GM12878 (cell line): ENCODE measurements around the gene MAN1A1. TPM values are rescaled to one million over a fixed set of nuclear protein-coding genes. Genes with fewer than 3 reads are reported as not detected.

Experiments
- CEBPB ChIP-seq, 2 experiments: fragments of 150-350 bp in 1 of 2; IDR thresholded peaks; 2 replicates each; pipeline ENCODE4 v1.6.1; 2012 to 2014; ENCODE audit warnings: low read depth in 2 of 2, low read length in 2 of 2, borderline replicate concordance in 1 of 2, inconsistent platforms in 1 of 2
- EGR1 ChIP-seq, 2 experiments: IDR thresholded peaks; 1 replicate in 1 of 2; 2 replicates in 1 of 2; pipeline ENCODE4 v1.6.1; 2011 to 2012; ENCODE audit warnings: low read depth in 2 of 2, low read length in 2 of 2, borderline replicate concordance in 1 of 2, mild to moderate bottlenecking in 1 of 2, moderate library complexity in 1 of 2
- IKZF2 ChIP-seq, 2 experiments: fragments of 450-650 bp; IDR thresholded peaks; 2 replicates each; pipeline ENCODE4 v1.6.1; 2017; ENCODE audit warnings: mild to moderate bottlenecking in 2 of 2, moderate library complexity in 2 of 2
- NR2F1 ChIP-seq: fragments of 450-650 bp; conservative IDR thresholded peaks from 2 replicates; pipeline ENCODE4 v1.6.1; 2017; ENCODE audit warnings: mild to moderate bottlenecking
- POLR2A ChIP-seq: IDR thresholded peaks from 2 replicates; pipeline ENCODE4 v1.6.1; 2011; ENCODE audit warnings: low read depth, mild to moderate bottlenecking, low read length
- SMAD5 ChIP-seq: IDR thresholded peaks from 2 replicates; pipeline ENCODE4 v1.6.1; 2016; ENCODE audit warnings: antibody characterized with exemption, low read depth
- SMC3 ChIP-seq: IDR thresholded peaks from 2 replicates; pipeline ENCODE4 v1.6.1; 2011; ENCODE audit warnings: low read length, improper control_type of control experiment, borderline replicate concordance
- SREBF1 ChIP-seq: IDR thresholded peaks from 2 replicates; pipeline ENCODE4 v1.6.1; 2012; ENCODE audit warnings: mild to moderate bottlenecking, low read length
- polyA plus RNA-seq, 11 experiments: library from polyadenylated mRNA; depleted of rRNA in 4 of 11; unstranded in 6 of 11; stranded (reverse) in 5 of 11; fragments of >200 nt; fragmentation: Nextera tagmentation in 4 of 11; fragmentation: Illumina TruSeq in 1 of 11; extraction: Ambion mirVana in 4 of 11; extraction: Trizol in 1 of 11; gene quantifications; 1 replicate in 1 of 11; 2 replicates in 10 of 11; pipeline versions ENCODE4 v1.2.1 to v1.2.3, GENCODE V29; 2011 to 2016; ENCODE audit warnings: inconsistent platforms in 2 of 11, missing spikeins in 2 of 11, low read depth in 1 of 11
- total RNA-seq, 4 experiments: library from RNA; depleted of rRNA in 3 of 4; stranded (reverse); fragments of >200 nt in 3 of 4; fragmentation: Illumina TruSeq in 1 of 4; extraction: Trizol in 1 of 4; gene quantifications; 2 replicates each; pipeline versions ENCODE4 v1.2.1 to v1.2.3, GENCODE V29; 2013 to 2021
- TF ChIP-seq, protein P1 (sequence below): fragments of 450-650 bp; IDR thresholded peaks from 2 replicates; pipeline ENCODE4 v1.6.1; 2018; ENCODE audit warnings: mild to moderate bottlenecking, low read depth, moderate library complexity; ENCODE audit not compliant: partially characterized antibody
- TF ChIP-seq, protein P2 (sequence below): fragments of 450-650 bp; IDR thresholded peaks from 2 replicates; pipeline ENCODE4 v1.6.1; 2017; ENCODE audit warnings: mild to moderate bottlenecking, moderate library complexity
- TF ChIP-seq, protein P3 (sequence below): fragments of 450-650 bp; conservative IDR thresholded peaks from 2 replicates; pipeline ENCODE4 v1.6.1; 2017; ENCODE audit warnings: mild to moderate bottlenecking, moderate library complexity

Gene MAN1A1
- total and polyA plus RNA-seq, 10 of the 15 experiments (the other 5 are each of a cell fraction or from before 2014, with no cell fraction given), result 5.4 to 28.1 (median 19.5) TPM

DNA sequence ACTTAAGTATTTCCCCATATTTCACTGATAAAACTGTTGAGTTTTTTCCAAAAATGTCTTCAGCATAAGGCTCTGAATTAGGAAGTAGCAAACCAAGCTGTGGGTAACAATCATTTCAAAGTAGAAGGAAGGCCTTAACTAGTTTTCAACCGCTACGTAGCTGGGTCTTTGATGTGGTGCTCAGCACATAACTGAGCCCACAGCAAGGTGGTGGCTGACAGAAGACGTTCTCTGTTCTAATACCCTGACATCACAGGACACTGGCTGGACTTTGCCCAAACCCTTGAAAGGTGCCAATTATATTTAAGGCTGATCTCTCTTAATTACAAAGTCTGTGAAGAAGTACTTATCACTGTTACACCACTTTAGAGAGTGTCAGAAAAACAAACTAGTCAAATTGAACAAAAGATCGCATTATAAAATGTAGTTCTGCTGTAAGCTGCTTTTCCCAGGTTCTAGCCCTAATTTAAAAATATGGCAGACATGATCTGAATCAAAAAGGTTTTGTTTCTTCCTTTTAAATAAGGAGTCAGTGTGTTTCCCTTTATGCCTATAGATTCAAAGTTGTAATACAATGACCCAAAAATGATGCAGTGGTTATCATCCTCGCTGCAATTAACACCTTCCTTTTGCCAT lies 26.7 kb downstream of the MAN1A1 start (continued):
- TF ChIP-seq CEBPB (IDR thresholded peaks at IDR 0.05; ENCODE audit: borderline replicate concordance in 1 of 2, low read depth in 2 of 2, low read length in 2 of 2), result no peak
- TF ChIP-seq, protein P1, sequence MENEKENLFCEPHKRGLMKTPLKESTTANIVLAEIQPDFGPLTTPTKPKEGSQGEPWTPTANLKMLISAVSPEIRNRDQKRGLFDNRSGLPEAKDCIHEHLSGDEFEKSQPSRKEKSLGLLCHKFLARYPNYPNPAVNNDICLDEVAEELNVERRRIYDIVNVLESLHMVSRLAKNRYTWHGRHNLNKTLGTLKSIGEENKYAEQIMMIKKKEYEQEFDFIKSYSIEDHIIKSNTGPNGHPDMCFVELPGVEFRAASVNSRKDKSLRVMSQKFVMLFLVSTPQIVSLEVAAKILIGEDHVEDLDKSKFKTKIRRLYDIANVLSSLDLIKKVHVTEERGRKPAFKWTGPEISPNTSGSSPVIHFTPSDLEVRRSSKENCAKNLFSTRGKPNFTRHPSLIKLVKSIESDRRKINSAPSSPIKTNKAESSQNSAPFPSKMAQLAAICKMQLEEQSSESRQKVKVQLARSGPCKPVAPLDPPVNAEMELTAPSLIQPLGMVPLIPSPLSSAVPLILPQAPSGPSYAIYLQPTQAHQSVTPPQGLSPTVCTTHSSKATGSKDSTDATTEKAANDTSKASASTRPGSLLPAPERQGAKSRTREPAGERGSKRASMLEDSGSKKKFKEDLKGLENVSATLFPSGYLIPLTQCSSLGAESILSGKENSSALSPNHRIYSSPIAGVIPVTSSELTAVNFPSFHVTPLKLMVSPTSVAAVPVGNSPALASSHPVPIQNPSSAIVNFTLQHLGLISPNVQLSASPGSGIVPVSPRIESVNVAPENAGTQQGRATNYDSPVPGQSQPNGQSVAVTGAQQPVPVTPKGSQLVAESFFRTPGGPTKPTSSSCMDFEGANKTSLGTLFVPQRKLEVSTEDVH, result no peak
- TF ChIP-seq NR2F1, result peak; percentile 63; the same call in 1 of the 2 replicates
- TF ChIP-seq, protein P2, sequence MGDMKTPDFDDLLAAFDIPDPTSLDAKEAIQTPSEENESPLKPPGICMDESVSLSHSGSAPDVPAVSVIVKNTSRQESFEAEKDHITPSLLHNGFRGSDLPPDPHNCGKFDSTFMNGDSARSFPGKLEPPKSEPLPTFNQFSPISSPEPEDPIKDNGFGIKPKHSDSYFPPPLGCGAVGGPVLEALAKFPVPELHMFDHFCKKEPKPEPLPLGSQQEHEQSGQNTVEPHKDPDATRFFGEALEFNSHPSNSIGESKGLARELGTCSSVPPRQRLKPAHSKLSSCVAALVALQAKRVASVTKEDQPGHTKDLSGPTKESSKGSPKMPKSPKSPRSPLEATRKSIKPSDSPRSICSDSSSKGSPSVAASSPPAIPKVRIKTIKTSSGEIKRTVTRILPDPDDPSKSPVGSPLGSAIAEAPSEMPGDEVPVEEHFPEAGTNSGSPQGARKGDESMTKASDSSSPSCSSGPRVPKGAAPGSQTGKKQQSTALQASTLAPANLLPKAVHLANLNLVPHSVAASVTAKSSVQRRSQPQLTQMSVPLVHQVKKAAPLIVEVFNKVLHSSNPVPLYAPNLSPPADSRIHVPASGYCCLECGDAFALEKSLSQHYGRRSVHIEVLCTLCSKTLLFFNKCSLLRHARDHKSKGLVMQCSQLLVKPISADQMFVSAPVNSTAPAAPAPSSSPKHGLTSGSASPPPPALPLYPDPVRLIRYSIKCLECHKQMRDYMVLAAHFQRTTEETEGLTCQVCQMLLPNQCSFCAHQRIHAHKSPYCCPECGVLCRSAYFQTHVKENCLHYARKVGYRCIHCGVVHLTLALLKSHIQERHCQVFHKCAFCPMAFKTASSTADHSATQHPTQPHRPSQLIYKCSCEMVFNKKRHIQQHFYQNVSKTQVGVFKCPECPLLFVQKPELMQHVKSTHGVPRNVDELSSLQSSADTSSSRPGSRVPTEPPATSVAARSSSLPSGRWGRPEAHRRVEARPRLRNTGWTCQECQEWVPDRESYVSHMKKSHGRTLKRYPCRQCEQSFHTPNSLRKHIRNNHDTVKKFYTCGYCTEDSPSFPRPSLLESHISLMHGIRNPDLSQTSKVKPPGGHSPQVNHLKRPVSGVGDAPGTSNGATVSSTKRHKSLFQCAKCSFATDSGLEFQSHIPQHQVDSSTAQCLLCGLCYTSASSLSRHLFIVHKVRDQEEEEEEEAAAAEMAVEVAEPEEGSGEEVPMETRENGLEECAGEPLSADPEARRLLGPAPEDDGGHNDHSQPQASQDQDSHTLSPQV, result 0 out of 2 replicates have a peak, but pooled peaks have one; percentile 7
- no peak for TF ChIP-seq SMC3
- peak; percentile 70 to 72; a peak in 2 of 4 replicates for TF ChIP-seq IKZF2 (IDR thresholded peaks at IDR 0.05)
- TF ChIP-seq SREBF1, result no peak
- TF ChIP-seq EGR1 (IDR thresholded peaks at IDR 0.05; ENCODE audit: borderline replicate concordance in 1 of 2, low read depth in 2 of 2, low read length in 2 of 2), result no peak
- TF ChIP-seq, protein P3, sequence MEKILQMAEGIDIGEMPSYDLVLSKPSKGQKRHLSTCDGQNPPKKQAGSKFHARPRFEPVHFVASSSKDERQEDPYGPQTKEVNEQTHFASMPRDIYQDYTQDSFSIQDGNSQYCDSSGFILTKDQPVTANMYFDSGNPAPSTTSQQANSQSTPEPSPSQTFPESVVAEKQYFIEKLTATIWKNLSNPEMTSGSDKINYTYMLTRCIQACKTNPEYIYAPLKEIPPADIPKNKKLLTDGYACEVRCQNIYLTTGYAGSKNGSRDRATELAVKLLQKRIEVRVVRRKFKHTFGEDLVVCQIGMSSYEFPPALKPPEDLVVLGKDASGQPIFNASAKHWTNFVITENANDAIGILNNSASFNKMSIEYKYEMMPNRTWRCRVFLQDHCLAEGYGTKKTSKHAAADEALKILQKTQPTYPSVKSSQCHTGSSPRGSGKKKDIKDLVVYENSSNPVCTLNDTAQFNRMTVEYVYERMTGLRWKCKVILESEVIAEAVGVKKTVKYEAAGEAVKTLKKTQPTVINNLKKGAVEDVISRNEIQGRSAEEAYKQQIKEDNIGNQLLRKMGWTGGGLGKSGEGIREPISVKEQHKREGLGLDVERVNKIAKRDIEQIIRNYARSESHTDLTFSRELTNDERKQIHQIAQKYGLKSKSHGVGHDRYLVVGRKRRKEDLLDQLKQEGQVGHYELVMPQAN, result 0 out of 2 replicates have a peak, but pooled peaks have one; percentile 44
- no peak for TF ChIP-seq POLR2A
- no peak for TF ChIP-seq SMAD5
